HCT116 (cell line): ENCODE data around the gene BLOC1S3.

Experiments used
- CTCF ChIP-seq, 3 experiments: fragments of 200-600 bp in 1 of 3; sonication (generic) in 1 of 3; IDR thresholded peaks in 2 of 3; conservative IDR thresholded peaks in 1 of 3; 2 replicates each; pipeline ENCODE4 v1.5.1; 2012 to 2017; ENCODE audit warnings: low read depth in 2 of 3, low read length in 2 of 3, antibody characterized with exemption in 1 of 3, borderline replicate concordance in 1 of 3, control low read depth in 1 of 3, mild to moderate bottlenecking in 1 of 3, mixed read lengths in 1 of 3, mixed run types in 1 of 3, moderate library complexity in 1 of 3; ENCODE audit not compliant: insufficient read depth in 1 of 3
- MAX ChIP-seq: IDR thresholded peaks from 2 replicates; pipeline ENCODE4 v1.6.1; 2012
- POLR2AphosphoS5 ChIP-seq: IDR thresholded peaks from 2 replicates; pipeline ENCODE4 v1.6.1; 2011; ENCODE audit warnings: mild to moderate bottlenecking, low read depth, low read length, moderate library complexity
- REST ChIP-seq: IDR thresholded peaks from 2 replicates; pipeline ENCODE4 v1.6.1; 2012; ENCODE audit warnings: low read depth
- YY1 ChIP-seq: IDR thresholded peaks from 2 replicates; pipeline ENCODE4 v1.6.1; 2011; ENCODE audit warnings: low read length, low read depth, moderate library complexity, mild to moderate bottlenecking; ENCODE audit not compliant: insufficient replicate concordance; ENCODE audit errors: extremely low read depth
- ZBTB33 ChIP-seq: IDR thresholded peaks from 2 replicates; pipeline ENCODE4 v1.6.1; 2011; ENCODE audit warnings: mild to moderate bottlenecking, low read length, moderate library complexity; ENCODE audit not compliant: insufficient replicate concordance; ENCODE audit errors: extremely low read depth
- ZNF274 ChIP-seq: fragments of 200-500 bp; sonication (Bioruptor generic); IDR thresholded peaks from 2 replicates; pipeline ENCODE4 v1.6.1; 2014; ENCODE audit warnings: mild to moderate bottlenecking, low read depth, low read length, inconsistent platforms

GRCh38 chr19:45223879-45224278 lies 45.3 kb downstream of the BLOC1S3 start:
- TF ChIP-seq POLR2AphosphoS5 (no peak), YY1 (no peak), REST (no peak), CTCF (IDR thresholded peaks at IDR 0.05 in 2 of 3, conservative IDR thresholded peaks at IDR 0.05 in 1 of 3; ENCODE audit: borderline replicate concordance in 1 of 3, insufficient read depth in 1 of 3, low read depth in 2 of 3, low read length in 2 of 3) (no peak), ZBTB33 (no peak), ZNF274 (no peak), MAX (no peak)
